ENCODE data around the gene KLHL30. TPM values are rescaled to one million over a fixed set of nuclear protein-coding genes. Genes with fewer than 3 reads are reported as not detected.

KLHL30 gene
- total RNA-seq, 1 donor: under 0.01 TPM

GRCh38 chr2:238168196-238169047 is 30.0 kb downstream of the KLHL30 start:
- TF ChIP-seq CTCF (IDR thresholded peaks at IDR 0.05; ENCODE audit: extremely low read depth, low read depth, low read length): no peak
- H3K27ac ChIP-seq (ENCODE audit: low read depth, low read length): peak overlapping the region; percentile 100
- H4K20me1 ChIP-seq (ENCODE audit: insufficient read depth, low read length): peaks cover 3% of the 10 kb centered on the region
- H3K4me3 ChIP-seq (ENCODE audit: insufficient read depth, low read length): no peak overlapping the region
- peak; percentile 72 for DNase-seq (ENCODE audit: insufficient read length, low spot score, missing footprints)
- peak overlapping the region; percentile 86 for H3K4me2 ChIP-seq (ENCODE audit: insufficient read depth, low read length)
- no peaks in the 10 kb centered on the region for H3K79me2 ChIP-seq (ENCODE audit: insufficient read depth, low read length)
- peaks cover 33% of the 10 kb centered on the region for H3K4me1 ChIP-seq (ENCODE audit: insufficient read depth, low read length)
- H3K27me3 ChIP-seq (ENCODE audit: insufficient read depth, low read length): peaks cover 2% of the 10 kb centered on the region
- no peak overlapping the region for H2AFZ ChIP-seq (ENCODE audit: low read length)
- peaks cover 24% of the 10 kb centered on the region for H3K36me3 ChIP-seq (ENCODE audit: insufficient read depth, low read length)
- H3K9me3 ChIP-seq (ENCODE audit: low read depth, low read length): no peaks in the 10 kb centered on the region

GRCh38 chr2:238169048-238169707 is 30.7 kb downstream of the KLHL30 start:
- Histone ChIP-seq H3K9me3 (ENCODE audit: low read depth, low read length) (no peaks in the 10 kb centered on the region), H4K20me1 (ENCODE audit: insufficient read depth, low read length) (peaks cover 3% of the 10 kb centered on the region), H3K4me1 (ENCODE audit: insufficient read depth, low read length) (peaks cover 32% of the 10 kb centered on the region), H3K36me3 (ENCODE audit: insufficient read depth, low read length) (peaks cover 31% of the 10 kb centered on the region), H3K4me3 (ENCODE audit: insufficient read depth, low read length) (peak overlapping the region; percentile 63), H2AFZ (ENCODE audit: low read length) (no peak overlapping the region), H3K27ac (ENCODE audit: low read depth, low read length) (peak overlapping the region; percentile 100), H3K79me2 (ENCODE audit: insufficient read depth, low read length) (no peaks in the 10 kb centered on the region), H3K4me2 (ENCODE audit: insufficient read depth, low read length) (peak overlapping the region; percentile 86), H3K27me3 (ENCODE audit: insufficient read depth, low read length) (no peaks in the 10 kb centered on the region)
- peak; percentile 96 for DNase-seq (ENCODE audit: insufficient read length, low spot score, missing footprints)
- no peak for TF ChIP-seq CTCF (IDR thresholded peaks at IDR 0.05; ENCODE audit: extremely low read depth, low read depth, low read length)

- Histone ChIP-seq H3K79me2 (ENCODE audit: insufficient read depth, low read length) (no peaks in the 10 kb centered on the region), H3K27me3 (ENCODE audit: insufficient read depth, low read length) (no peaks in the 10 kb centered on the region), H3K9me3 (ENCODE audit: low read depth, low read length) (no peaks in the 10 kb centered on the region), H3K27ac (ENCODE audit: low read depth, low read length) (peak overlapping the region; percentile 100), H2AFZ (ENCODE audit: low read length) (no peak overlapping the region), H3K36me3 (ENCODE audit: insufficient read depth, low read length) (peaks cover 37% of the 10 kb centered on the region), H3K4me3 (ENCODE audit: insufficient read depth, low read length) (peak overlapping the region; percentile 63), H3K4me2 (ENCODE audit: insufficient read depth, low read length) (peak overlapping the region; percentile 86), H3K4me1 (ENCODE audit: insufficient read depth, low read length) (peaks cover 32% of the 10 kb centered on the region), H4K20me1 (ENCODE audit: insufficient read depth, low read length) (peaks cover 3% of the 10 kb centered on the region)
- DNase-seq (ENCODE audit: insufficient read length, low spot score, missing footprints): peak; percentile 99
- no peak for TF ChIP-seq CTCF (IDR thresholded peaks at IDR 0.05; ENCODE audit: extremely low read depth, low read depth, low read length)
These were observed 31.3 kb downstream of the KLHL30 start for GRCh38 chr2:238169708-238170251.
